ENCODE data around the gene FNDC11.

Gene FNDC11

GRCh38 chr20:63522981-63523611 is 30.9 kb upstream of the FNDC11 start:
- in situ Hi-C loops (cut with MboI; ENCODE audit: low pct_unique_long_range_greater_than_20kb, low sequenced_read_pairs): no loop called here
- DNase-seq: no peak

- in situ Hi-C loops (cut with MboI; ENCODE audit: low pct_unique_long_range_greater_than_20kb, low sequenced_read_pairs): no loop called here
- no peak for DNase-seq
Observed at GRCh38 chr20:63525185-63525584, 28.8 kb upstream of the FNDC11 start.

- DNase-seq: peak; percentile 43
- in situ Hi-C loops (cut with MboI; ENCODE audit: low pct_unique_long_range_greater_than_20kb, low sequenced_read_pairs): no loop called here
Observed at GRCh38 chr20:63525971-63526370, 28.0 kb upstream of the FNDC11 start.

GRCh38 chr20:63527184-63527583 is 26.8 kb upstream of the FNDC11 start:
- in situ Hi-C loops (cut with MboI; ENCODE audit: low pct_unique_long_range_greater_than_20kb, low sequenced_read_pairs): no loop called here
- no peak for DNase-seq

GRCh38 chr20:63529180-63529860 is 24.6 kb upstream of the FNDC11 start:
- in situ Hi-C loops (cut with MboI; ENCODE audit: low pct_unique_long_range_greater_than_20kb, low sequenced_read_pairs): no loop called here
- DNase-seq: no peak

- DNase-seq: no peak
- in situ Hi-C loops (cut with MboI; ENCODE audit: low pct_unique_long_range_greater_than_20kb, low sequenced_read_pairs): no loop called here
Observed at GRCh38 chr20:63529861-63530787, 23.8 kb upstream of the FNDC11 start.

GRCh38 chr20:63530788-63531160 is 23.2 kb upstream of the FNDC11 start:
- in situ Hi-C loops (cut with MboI; ENCODE audit: low pct_unique_long_range_greater_than_20kb, low sequenced_read_pairs): no loop called here
- no peak for DNase-seq

GRCh38 chr20:63531686-63532448 is 22.1 kb upstream of the FNDC11 start:
- DNase-seq: no peak

GRCh38 chr20:63532449-63532971 is 21.4 kb upstream of the FNDC11 start:
- DNase-seq: no peak
- in situ Hi-C loops (cut with MboI; ENCODE audit: low pct_unique_long_range_greater_than_20kb, low sequenced_read_pairs): no loop called here

More at GRCh38 chr20:63531686-63532448, 22.1 kb upstream of the FNDC11 start:
- in situ Hi-C loops (cut with MboI; ENCODE audit: low pct_unique_long_range_greater_than_20kb, low sequenced_read_pairs): no loop called here

- no peak for DNase-seq
- in situ Hi-C loops (cut with MboI; ENCODE audit: low pct_unique_long_range_greater_than_20kb, low sequenced_read_pairs): no loop called here
Observed at GRCh38 chr20:63533388-63533787, 20.6 kb upstream of the FNDC11 start.

- in situ Hi-C loops (cut with MboI; ENCODE audit: low pct_unique_long_range_greater_than_20kb, low sequenced_read_pairs): no loop called here
- no peak for DNase-seq
Observed at GRCh38 chr20:63533871-63534393, 20.0 kb upstream of the FNDC11 start.

GRCh38 chr20:63534427-63534830 is 19.5 kb upstream of the FNDC11 start:
- in situ Hi-C loops (cut with MboI; ENCODE audit: low pct_unique_long_range_greater_than_20kb, low sequenced_read_pairs): no loop called here
- DNase-seq: no peak

- DNase-seq: no peak
- in situ Hi-C loops (cut with MboI; ENCODE audit: low pct_unique_long_range_greater_than_20kb, low sequenced_read_pairs): no loop called here
Observed at GRCh38 chr20:63534831-63535651, 18.9 kb upstream of the FNDC11 start.

- in situ Hi-C loops (cut with MboI; ENCODE audit: low pct_unique_long_range_greater_than_20kb, low sequenced_read_pairs): no loop called here
- DNase-seq: no peak
Observed at GRCh38 chr20:63536241-63536977, 17.6 kb upstream of the FNDC11 start.

GRCh38 chr20:63536997-63537524 is 16.9 kb upstream of the FNDC11 start, which contains the start of gene PTK6:
PTK6 (minus strand) TSS chr20:63537376; CDS start chr20:63537314, 62 bp downstream.
- no peak for DNase-seq
- in situ Hi-C loops (cut with MboI; ENCODE audit: low pct_unique_long_range_greater_than_20kb, low sequenced_read_pairs): no loop called here

- in situ Hi-C loops (cut with MboI; ENCODE audit: low pct_unique_long_range_greater_than_20kb, low sequenced_read_pairs): no loop called here
- DNase-seq: peak; percentile 84
Observed at GRCh38 chr20:63537525-63538203, 16.3 kb upstream of the FNDC11 start.

Data from KBM-7 (cell line).